HG02759 (cell line): ENCODE data around the gene PRKCA.
"Not testable (repeated sequence)": the region's sequence is repeated elsewhere in the genome, so short reads cannot be mapped to it uniquely, and the experiment has no call there.

ENCODE experiments used
- ATAC-seq: cut with Tn5 transposase; IDR thresholded peaks from one replicate; pipeline ENCODE4 v1.9.1; 2021; ENCODE audit warnings: mild to moderate bottlenecking, moderate library complexity; ENCODE audit not compliant: unreplicated experiment

The PRKCA gene

GRCh38 chr17:66378296-66378695 is 75.9 kb downstream of the PRKCA start:
- ATAC-seq, result no peak

GRCh38 chr17:66379544-66379943 is 77.1 kb downstream of the PRKCA start:
- ATAC-seq, result no peak

GRCh38 chr17:66379996-66380395 is 77.6 kb downstream of the PRKCA start:
- no peak for ATAC-seq

- no peak for ATAC-seq
These were observed 79.4 kb downstream of the PRKCA start for GRCh38 chr17:66381701-66382362.

GRCh38 chr17:66383333-66383732 is 80.9 kb downstream of the PRKCA start:
- no peak for ATAC-seq

GRCh38 chr17:66386498-66387351 is 84.3 kb downstream of the PRKCA start:
- no peak for ATAC-seq

- ATAC-seq, result no peak
These were observed 85.1 kb downstream of the PRKCA start for GRCh38 chr17:66387392-66387981.

GRCh38 chr17:66392783-66393437 is 90.5 kb downstream of the PRKCA start:
- no peak for ATAC-seq

GRCh38 chr17:66395961-66396360 is 93.5 kb downstream of the PRKCA start:
- no peak for ATAC-seq

GRCh38 chr17:66397486-66397885 is 95.1 kb downstream of the PRKCA start:
- no peak for ATAC-seq

- no peak for ATAC-seq
These were observed 95.6 kb downstream of the PRKCA start for GRCh38 chr17:66398059-66398458.

- ATAC-seq, result no peak
These were observed 96.2 kb downstream of the PRKCA start for GRCh38 chr17:66398617-66399016.

GRCh38 chr17:66399441-66399840 is 97.0 kb downstream of the PRKCA start:
- ATAC-seq, result no peak

GRCh38 chr17:66400041-66400688 is 97.8 kb downstream of the PRKCA start:
- not testable (repeated sequence) for ATAC-seq

GRCh38 chr17:66400698-66401097 is 98.3 kb downstream of the PRKCA start:
- ATAC-seq, result no peak

GRCh38 chr17:66401364-66401763 is 99.0 kb downstream of the PRKCA start:
- no peak for ATAC-seq

- no peak for ATAC-seq
These were observed 101.6 kb downstream of the PRKCA start for GRCh38 chr17:66403846-66404556.

GRCh38 chr17:66405836-66406677 is 103.6 kb downstream of the PRKCA start:
- no peak for ATAC-seq
